Measurements from ENCODE around the gene HNRNPK.
A peak's percentile ranks its signal among the peaks of the same experiment; 100 is the strongest.

HNRNPK gene

DNA sequence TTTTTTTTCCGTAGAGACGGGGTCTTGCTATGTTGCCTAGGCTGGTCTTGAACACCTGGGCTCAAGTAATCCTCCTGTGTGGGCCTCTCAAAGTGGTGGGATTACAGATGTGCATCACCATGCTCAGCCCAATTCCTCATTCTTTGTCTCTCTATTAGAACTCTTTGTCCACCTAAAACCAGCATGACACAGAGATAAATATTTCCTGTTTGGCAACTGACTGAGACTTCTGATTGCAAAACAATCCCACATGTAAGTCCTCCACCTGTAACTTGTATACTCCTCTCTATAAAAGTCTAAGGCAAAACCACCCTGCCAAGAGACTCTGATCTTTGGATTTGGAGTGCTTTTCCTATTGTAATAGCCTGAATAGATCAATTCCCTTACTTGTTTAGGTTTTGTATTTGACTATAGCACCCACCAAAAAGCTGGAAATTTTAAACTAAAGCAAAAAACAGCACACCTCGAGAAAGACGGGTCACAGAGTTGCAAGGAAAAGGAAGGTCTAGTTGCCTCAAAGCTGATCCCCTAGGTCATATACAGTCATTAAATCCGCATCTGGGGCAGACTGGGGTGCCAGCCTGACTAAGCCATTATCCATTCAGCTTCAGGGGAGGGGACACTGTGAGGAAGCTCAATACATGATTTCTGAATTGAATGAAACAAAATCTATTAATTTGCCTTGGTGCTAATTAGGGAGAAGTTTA is 45.3 kb downstream of the HNRNPK start:
- no peak overlapping the region for H3K27ac Mint-ChIP-seq
- no peaks in the 10 kb centered on the region for H3K9me3 Mint-ChIP-seq
- no peaks in the 10 kb centered on the region for H3K27me3 Mint-ChIP-seq
- no peak for DNase-seq
- H3K4me3 Mint-ChIP-seq = no peak overlapping the region
- peaks cover 8% of the 10 kb centered on the region for H3K4me1 Mint-ChIP-seq (ENCODE audit: low read depth)
- H3K36me3 Mint-ChIP-seq (ENCODE audit: low read depth) = peaks cover 19% of the 10 kb centered on the region

DNA sequence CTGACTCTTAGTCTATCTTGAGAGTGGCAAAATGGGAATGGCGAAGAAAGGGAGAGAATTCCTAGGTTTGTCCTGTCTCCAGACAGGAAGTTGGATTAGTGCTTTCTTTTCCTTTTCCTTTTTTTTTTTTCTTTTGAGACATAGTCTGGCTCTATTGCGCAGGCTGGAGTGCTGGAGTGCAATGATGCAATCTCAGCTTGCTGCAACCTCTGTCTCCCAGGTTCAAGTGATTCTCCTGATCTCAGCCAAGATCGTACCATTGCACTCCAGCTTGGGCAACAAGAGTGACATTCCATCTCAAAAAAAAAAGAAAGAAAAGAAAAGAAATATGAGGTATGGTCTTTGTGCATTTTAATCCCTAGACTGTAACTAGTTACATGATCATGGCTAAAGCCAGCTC is 46.2 kb downstream of the HNRNPK start:
- H3K4me3 Mint-ChIP-seq = no peak overlapping the region
- no peak overlapping the region for H3K27ac Mint-ChIP-seq
- no peaks in the 10 kb centered on the region for H3K27me3 Mint-ChIP-seq
- DNase-seq = no peak
- peaks cover 8% of the 10 kb centered on the region for H3K4me1 Mint-ChIP-seq (ENCODE audit: low read depth)
- no peaks in the 10 kb centered on the region for H3K9me3 Mint-ChIP-seq
- H3K36me3 Mint-ChIP-seq (ENCODE audit: low read depth) = peaks cover 10% of the 10 kb centered on the region

DNA sequence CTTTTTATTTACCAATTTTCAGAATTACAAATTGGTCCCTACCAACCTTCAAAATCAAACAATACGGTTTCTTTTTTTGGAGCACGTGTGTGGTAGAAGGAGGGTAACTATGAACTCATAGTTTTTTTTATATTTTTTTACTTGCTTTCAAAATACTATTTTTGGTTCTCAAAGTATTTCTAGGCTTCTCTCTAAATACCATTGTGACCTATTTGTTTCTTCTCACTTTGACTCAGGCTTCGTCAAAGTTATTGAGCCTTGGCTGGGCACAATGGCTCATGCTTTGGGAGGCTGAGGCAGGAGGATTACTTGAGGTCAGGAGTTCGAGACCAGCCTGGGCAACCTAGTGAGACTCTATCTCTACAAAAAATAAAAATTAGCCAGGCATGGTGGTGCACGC is 47.2 kb downstream of the HNRNPK start:
- Mint-ChIP-seq H3K27ac (no peak overlapping the region), H3K9me3 (no peaks in the 10 kb centered on the region), H3K27me3 (no peaks in the 10 kb centered on the region), H3K4me1 (ENCODE audit: low read depth) (peaks cover 8% of the 10 kb centered on the region), H3K36me3 (ENCODE audit: low read depth) (peaks cover 3% of the 10 kb centered on the region), H3K4me3 (no peak overlapping the region)
- DNase-seq = no peak

DNA sequence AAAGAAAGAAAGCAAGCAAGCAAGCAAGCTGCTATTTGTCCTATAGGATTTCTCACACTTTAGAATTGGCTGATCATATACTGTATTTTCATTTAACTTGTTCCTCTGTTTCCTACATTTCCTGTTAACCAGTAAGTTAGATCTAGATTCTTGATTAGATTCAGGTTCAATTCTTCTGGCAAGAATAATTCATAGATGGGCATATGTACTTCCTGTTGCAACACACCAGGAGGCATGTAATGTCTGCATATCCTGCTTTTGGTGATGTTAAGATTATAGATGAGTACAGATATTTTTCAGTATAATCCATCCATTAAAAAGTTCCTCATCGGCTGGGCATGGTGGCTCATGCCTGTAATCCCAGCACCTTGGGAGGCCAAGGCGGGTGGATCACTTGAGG is 48.0 kb downstream of the HNRNPK start:
- Mint-ChIP-seq H3K36me3 (ENCODE audit: low read depth) (no peaks in the 10 kb centered on the region), H3K27me3 (no peaks in the 10 kb centered on the region), H3K27ac (no peak overlapping the region), H3K4me3 (no peak overlapping the region), H3K4me1 (ENCODE audit: low read depth) (peaks cover 8% of the 10 kb centered on the region), H3K9me3 (no peaks in the 10 kb centered on the region)
- DNase-seq = no peak

DNA sequence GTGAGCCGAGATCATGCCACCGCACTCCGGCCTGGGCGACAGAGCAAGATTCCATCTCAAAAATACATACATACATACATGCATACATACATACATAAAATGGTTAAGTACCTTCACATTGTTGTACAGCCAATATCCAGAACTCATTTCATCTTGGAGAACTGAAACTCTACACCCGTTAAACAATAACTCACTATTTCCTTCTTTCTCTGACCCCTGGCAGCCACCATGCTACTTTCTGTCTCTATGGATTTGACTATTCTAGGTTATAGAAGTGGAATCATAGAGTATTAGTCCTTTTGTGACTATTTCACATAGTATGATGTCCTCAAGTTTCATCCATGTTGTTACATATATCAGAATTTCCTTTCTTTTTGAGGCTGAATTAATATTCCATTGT is 49.1 kb downstream of the HNRNPK start:
- DNase-seq = no peak
- H3K4me1 Mint-ChIP-seq (ENCODE audit: low read depth) = peaks cover 8% of the 10 kb centered on the region
- H3K27me3 Mint-ChIP-seq = no peaks in the 10 kb centered on the region
- H3K27ac Mint-ChIP-seq = no peak overlapping the region
- H3K36me3 Mint-ChIP-seq (ENCODE audit: low read depth) = no peaks in the 10 kb centered on the region
- no peaks in the 10 kb centered on the region for H3K9me3 Mint-ChIP-seq
- no peak overlapping the region for H3K4me3 Mint-ChIP-seq

DNA sequence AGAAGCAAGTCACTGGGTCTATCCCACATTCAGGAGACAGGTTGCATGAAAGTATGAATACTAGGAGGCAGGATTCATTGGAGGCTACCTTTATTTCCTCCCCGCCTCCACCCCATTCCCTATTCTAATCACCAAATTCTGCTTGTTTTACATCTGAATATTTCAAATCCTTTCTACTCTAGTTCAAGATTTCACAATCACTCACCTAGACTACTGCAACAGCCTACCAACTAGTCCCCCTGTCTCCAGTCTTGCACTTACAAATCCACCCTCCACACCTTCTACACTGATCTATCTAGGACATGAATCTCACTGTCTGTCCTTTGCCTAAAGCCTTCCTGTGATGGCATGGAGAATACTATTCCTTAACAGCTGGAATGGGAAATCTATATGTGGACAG is 52.4 kb downstream of the HNRNPK start:
- no peak overlapping the region for H3K4me3 Mint-ChIP-seq
- peaks cover 8% of the 10 kb centered on the region for H3K4me1 Mint-ChIP-seq (ENCODE audit: low read depth)
- H3K9me3 Mint-ChIP-seq = no peaks in the 10 kb centered on the region
- no peak overlapping the region for H3K27ac Mint-ChIP-seq
- no peaks in the 10 kb centered on the region for H3K36me3 Mint-ChIP-seq (ENCODE audit: low read depth)
- DNase-seq = no peak
- H3K27me3 Mint-ChIP-seq = no peaks in the 10 kb centered on the region

DNA sequence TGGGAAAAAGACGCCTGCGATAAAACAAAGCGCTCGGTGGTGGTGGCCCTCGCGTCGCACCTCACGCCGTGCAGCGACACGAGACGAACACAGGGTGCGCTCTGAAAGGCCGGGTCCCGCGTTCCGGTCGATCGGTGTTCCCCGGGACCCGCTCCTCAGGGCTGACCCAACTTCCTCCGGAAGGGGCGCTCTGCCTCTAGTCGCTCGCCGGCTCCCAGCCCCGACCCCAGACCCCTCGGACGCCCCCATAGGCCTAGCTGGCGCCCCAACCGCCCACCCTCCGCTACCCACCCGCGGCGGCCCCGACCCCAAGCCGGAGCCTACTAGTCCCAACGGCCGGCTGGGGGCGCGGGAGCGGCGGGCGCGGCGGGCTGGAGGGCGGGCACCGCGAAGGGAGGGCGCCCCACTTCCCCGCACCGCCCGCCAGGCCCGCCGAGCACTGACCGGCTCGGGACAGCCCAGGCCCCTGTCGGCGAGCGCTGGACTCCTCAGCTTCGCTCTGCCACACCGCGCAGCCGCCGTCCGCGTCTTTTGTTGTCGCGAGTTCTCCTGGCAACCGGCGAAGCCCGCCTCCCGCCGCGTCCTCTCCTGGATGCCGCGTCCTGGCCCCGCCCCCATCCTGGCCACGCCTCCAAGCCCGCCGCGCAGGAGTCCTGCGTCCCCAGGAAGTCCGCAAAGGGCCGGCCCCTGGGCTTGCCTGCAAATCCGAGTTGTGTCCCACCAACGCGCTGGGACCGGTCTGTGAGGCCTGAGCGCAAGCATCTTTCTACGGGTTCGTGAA is 58.9 kb downstream of the HNRNPK start, which contains the start of gene KIF27:
KIF27 (minus strand) TSS at position 506 of the 781 bp plus-strand sequence. CDS start 5,841 bp downstream, outside the sequence.
- H3K4me3 Mint-ChIP-seq = peak within 1 kb of the TSS; percentile 84
- peak within 1 kb of the TSS; percentile 94 for H3K27ac Mint-ChIP-seq
- no peaks in the 10 kb centered on the region for H3K9me3 Mint-ChIP-seq
- H3K27me3 Mint-ChIP-seq = no peaks in the 10 kb centered on the region
- H3K4me1 Mint-ChIP-seq (ENCODE audit: low read depth) = peaks cover 20% of the 10 kb centered on the region
- peak; percentile 99 for DNase-seq
- peaks cover 9% of the 10 kb centered on the region for H3K36me3 Mint-ChIP-seq (ENCODE audit: low read depth)

DNA sequence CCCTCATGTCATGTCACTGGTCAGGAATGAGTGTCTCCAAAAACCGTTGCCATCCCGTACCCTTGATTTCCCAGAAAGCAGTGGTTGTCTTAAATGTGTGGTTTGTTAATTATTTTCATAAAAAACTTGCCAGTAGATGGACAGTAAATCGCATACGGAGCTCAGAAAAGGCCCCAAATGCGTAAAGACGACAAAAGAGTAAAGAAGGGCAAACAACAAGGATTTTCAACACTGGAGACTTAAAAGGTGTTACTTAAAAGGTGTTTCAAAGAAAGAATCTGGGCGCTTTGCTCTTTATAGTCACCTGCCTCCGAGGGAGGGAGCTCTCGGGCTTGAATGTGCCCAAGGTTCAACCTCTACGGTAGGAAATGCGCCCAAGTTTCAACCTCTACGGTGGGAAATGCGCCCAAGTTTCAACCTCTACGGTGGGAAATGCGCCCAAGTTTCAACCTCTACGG is 59.5 kb downstream of the HNRNPK start:
- H3K4me3 Mint-ChIP-seq = peak overlapping the region; percentile 84
- H3K27me3 Mint-ChIP-seq = no peaks in the 10 kb centered on the region
- no peaks in the 10 kb centered on the region for H3K9me3 Mint-ChIP-seq
- peaks cover 20% of the 10 kb centered on the region for H3K4me1 Mint-ChIP-seq (ENCODE audit: low read depth)
- H3K36me3 Mint-ChIP-seq (ENCODE audit: low read depth) = peaks cover 9% of the 10 kb centered on the region
- no peak for DNase-seq
- peak overlapping the region; percentile 94 for H3K27ac Mint-ChIP-seq

DNA sequence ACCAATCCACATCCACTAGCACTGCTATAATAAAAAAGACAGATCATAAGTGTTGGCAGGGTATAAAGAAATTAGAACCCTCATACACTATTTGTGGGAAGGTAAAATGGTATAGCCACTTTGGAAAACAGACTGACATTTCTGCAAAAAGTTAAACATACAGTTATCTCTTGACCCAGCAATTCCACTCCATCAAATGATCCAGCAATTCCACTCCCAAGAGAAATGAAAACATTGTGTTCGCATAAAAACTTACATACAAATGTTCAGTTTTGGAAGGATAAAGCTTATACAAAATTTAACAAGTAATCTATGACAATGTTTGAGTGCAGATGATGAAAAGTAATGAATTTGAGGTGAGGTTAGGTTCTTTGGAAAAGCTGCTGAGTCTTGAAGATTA is 60.9 kb downstream of the HNRNPK start:
- Mint-ChIP-seq H3K36me3 (ENCODE audit: low read depth) (peaks cover 9% of the 10 kb centered on the region), H3K4me3 (no peak overlapping the region), H3K9me3 (no peaks in the 10 kb centered on the region), H3K27ac (no peak overlapping the region), H3K4me1 (ENCODE audit: low read depth) (peaks cover 20% of the 10 kb centered on the region), H3K27me3 (no peaks in the 10 kb centered on the region)
- no peak for DNase-seq
